ENCODE results near the gene RAB28. TPM values are rescaled to one million over a fixed set of nuclear protein-coding genes. Genes with fewer than 3 reads are reported as not detected.

The RAB28 gene
- total RNA-seq, 1 donor from 2014 or later = 18.8 TPM

GRCh38 chr4:13525606-13526281 is 41.6 kb upstream of the RAB28 start:
- Histone ChIP-seq H3K9me3 (ENCODE audit: control insufficient read depth in 3 of 3, low read length in 3 of 3) (peaks cover 7 to 8% (median 8%) of the 10 kb centered on the region in 3 donors), H3K36me3 (ENCODE audit: control insufficient read depth in 3 of 3, insufficient read depth in 3 of 3, low read length in 3 of 3) (peaks cover 0 to 3% (median 0%) of the 10 kb centered on the region in 3 donors), H3K4me3 (ENCODE audit: low read length in 3 of 3) (no peak overlapping the region), H3K27me3 (ENCODE audit: control insufficient read depth in 3 of 3, insufficient read depth in 3 of 3, low read length in 3 of 3) (peaks cover 87 to 96% (median 90%) of the 10 kb centered on the region in 3 donors), H3K27ac (ENCODE audit: low read depth, low read length) (no peak overlapping the region), H3K4me1 (ENCODE audit: control insufficient read depth in 3 of 3, insufficient read depth in 3 of 3, low read length in 3 of 3) (peaks cover 2 to 8% (median 5%) of the 10 kb centered on the region in 3 donors), H3K9ac (ENCODE audit: low read depth in 1 of 3, low read length in 3 of 3) (no peak overlapping the region)

DNA sequence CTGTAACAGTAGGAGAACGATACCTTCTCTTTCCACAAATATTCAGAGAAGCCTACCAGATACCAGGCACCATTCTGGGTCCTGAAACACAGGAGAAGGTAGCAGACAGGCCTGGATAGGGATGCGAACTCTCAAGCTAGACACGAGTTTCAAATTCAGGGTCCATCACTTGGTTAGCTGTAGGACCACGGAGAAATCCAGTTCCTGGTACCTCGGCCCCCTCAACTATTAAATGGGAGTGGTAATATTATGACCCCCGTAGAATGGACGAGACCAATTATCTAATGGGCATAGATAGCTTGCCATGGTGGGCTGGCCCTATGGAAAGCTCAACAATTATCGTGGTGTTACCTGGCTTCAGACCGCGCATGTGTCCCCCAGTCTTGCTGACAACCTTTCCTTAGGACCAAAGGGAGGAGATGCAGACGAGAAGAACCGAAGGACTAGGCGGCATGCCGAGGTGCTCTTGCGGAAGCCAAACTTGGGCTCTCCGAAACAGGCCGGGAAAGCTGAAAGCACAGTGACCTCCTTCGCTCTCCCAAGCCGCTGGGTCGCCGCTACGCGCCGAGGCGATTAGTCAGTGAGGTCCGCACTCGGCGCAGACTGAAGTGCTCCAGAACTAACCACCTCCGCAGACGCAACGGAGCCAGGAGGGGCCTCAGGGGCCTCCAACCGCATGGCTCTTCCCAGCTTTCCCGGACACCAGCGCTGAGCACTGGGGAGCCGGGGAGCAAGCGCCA is 40.5 kb upstream of the RAB28 start:
- Histone ChIP-seq H3K4me3 (ENCODE audit: low read length in 3 of 3) (no peak overlapping the region), H3K27ac (ENCODE audit: low read depth, low read length) (no peak overlapping the region)

DNA sequence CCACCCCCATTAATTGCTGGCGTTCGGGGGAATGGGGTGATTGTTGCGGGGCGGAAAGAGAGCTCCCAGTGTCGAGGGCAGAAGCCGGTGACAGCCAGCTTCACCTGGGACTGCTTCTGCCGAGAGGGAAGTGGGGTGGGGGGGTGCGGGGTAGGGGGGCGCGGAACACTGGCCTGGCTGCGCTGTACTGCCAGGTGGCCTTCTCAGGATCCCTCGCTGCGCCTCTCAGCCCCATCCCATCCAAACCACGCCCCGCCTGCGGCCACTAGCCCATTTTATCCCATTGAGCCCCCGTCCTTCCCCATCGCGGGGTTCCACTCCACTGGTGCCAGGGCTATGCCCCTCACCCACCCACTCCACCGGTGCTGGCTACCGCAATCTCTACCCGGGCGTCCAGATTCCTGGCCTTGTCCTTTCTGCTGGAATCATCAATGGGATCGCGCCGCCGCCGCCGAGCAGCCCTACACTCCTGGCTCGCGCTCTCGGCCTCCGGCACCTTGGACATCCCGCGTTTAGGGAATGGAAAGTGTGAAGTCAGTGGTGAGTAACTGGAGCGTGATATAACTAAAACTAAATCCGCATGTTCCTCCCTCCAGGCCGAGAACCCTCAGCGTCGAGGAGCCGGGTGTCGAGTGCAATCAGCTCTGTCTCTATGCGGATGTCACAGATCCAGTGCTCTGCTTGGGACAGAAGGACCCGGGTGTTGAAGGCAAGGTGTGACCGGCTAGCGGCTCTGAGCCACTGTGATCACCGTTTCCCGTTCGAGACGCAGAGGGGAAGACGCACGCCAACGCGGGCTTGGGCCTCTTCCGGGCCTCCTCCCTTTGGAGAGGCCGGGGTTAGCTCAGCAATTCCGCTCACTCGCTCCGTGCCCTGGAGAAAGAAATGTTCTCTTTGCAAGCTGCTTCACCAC is 39.7 kb upstream of the RAB28 start:
- Histone ChIP-seq H3K4me3 (ENCODE audit: low read length in 3 of 3) (no peak overlapping the region), H3K27me3 (ENCODE audit: control insufficient read depth in 3 of 3, insufficient read depth in 3 of 3, low read length in 3 of 3) (peaks cover 71 to 77% (median 77%) of the 10 kb centered on the region in 3 donors)

More for the DNA sequence above, 40.5 kb upstream of the RAB28 start:
- H3K36me3 ChIP-seq (ENCODE audit: control insufficient read depth in 3 of 3, insufficient read depth in 3 of 3, low read length in 3 of 3) = peaks cover 0 to 3% (median 0%) of the 10 kb centered on the region in 3 donors
- H3K27me3 ChIP-seq (ENCODE audit: control insufficient read depth in 3 of 3, insufficient read depth in 3 of 3, low read length in 3 of 3) = peaks cover 77 to 85% (median 84%) of the 10 kb centered on the region in 3 donors
- peaks cover 7 to 8% (median 8%) of the 10 kb centered on the region in 3 donors for H3K9me3 ChIP-seq (ENCODE audit: control insufficient read depth in 3 of 3, low read length in 3 of 3)
- peaks cover 2 to 8% (median 5%) of the 10 kb centered on the region in 3 donors for H3K4me1 ChIP-seq (ENCODE audit: control insufficient read depth in 3 of 3, insufficient read depth in 3 of 3, low read length in 3 of 3)
- no peak overlapping the region for H3K9ac ChIP-seq (ENCODE audit: low read depth in 1 of 3, low read length in 3 of 3)

GRCh38 chr4:13523105-13523477 is 39.0 kb upstream of the RAB28 start:
- Histone ChIP-seq H3K27me3 (ENCODE audit: control insufficient read depth in 3 of 3, insufficient read depth in 3 of 3, low read length in 3 of 3) (peaks cover 65 to 69% (median 69%) of the 10 kb centered on the region in 3 donors), H3K27ac (ENCODE audit: low read depth, low read length) (no peak overlapping the region), H3K9ac (ENCODE audit: low read depth in 1 of 3, low read length in 3 of 3) (no peak overlapping the region), H3K9me3 (ENCODE audit: control insufficient read depth in 3 of 3, low read length in 3 of 3) (peaks cover 7 to 8% (median 8%) of the 10 kb centered on the region in 3 donors), H3K4me3 (ENCODE audit: low read length in 3 of 3) (no peak overlapping the region), H3K4me1 (ENCODE audit: control insufficient read depth in 3 of 3, insufficient read depth in 3 of 3, low read length in 3 of 3) (peaks cover 2 to 8% (median 5%) of the 10 kb centered on the region in 3 donors), H3K36me3 (ENCODE audit: control insufficient read depth in 3 of 3, insufficient read depth in 3 of 3, low read length in 3 of 3) (peaks cover 0 to 3% (median 0%) of the 10 kb centered on the region in 3 donors)

More for the DNA sequence above, 39.7 kb upstream of the RAB28 start:
- Histone ChIP-seq H3K4me1 (ENCODE audit: control insufficient read depth in 3 of 3, insufficient read depth in 3 of 3, low read length in 3 of 3) (peaks cover 2 to 8% (median 5%) of the 10 kb centered on the region in 3 donors), H3K27ac (ENCODE audit: low read depth, low read length) (no peak overlapping the region), H3K9me3 (ENCODE audit: control insufficient read depth in 3 of 3, low read length in 3 of 3) (peaks cover 7 to 8% (median 8%) of the 10 kb centered on the region in 3 donors), H3K9ac (ENCODE audit: low read depth in 1 of 3, low read length in 3 of 3) (no peak overlapping the region), H3K36me3 (ENCODE audit: control insufficient read depth in 3 of 3, insufficient read depth in 3 of 3, low read length in 3 of 3) (peaks cover 0 to 3% (median 0%) of the 10 kb centered on the region in 3 donors)

DNA sequence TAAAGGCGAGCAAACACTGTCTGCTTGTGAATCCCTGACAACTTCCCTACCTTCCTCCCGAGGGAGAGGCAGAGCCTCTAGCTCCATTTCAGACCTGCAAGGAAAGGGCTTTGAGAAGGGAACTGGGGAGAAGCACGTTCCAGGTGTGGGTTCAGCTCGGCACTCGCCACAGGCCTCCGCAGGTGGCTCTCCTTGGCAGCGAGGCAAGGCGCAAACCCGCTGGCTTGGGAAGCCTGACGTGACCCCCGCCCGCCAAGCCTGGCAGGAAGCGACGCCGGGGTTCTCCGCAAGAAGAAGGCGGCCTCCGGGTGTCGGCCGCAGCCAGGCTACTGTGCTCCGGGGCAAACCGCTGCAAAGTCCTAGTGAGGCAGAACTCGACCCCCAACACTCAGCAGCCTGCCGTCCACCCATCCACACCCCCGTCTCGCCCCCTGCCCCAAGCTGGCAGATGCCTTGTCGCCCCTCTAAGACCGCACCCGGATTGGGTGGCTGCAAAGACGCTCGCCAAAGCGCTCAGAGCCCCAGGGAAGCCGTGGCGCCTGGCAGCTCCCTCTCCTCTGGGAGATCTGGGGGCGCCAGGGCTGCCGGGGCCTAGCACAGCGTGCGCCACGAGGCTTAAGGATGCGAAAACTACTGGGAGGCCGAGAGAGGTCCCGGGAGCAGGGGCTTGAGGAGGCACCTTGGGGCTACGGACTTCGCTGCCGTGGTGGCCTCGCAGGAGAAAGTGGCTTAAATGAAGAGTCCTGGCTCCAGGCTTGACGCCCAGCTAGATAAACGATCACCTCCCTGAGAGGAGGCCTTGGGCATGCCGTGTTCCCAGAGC is 38.4 kb upstream of the RAB28 start:
- no peak overlapping the region for H3K27ac ChIP-seq (ENCODE audit: low read depth, low read length)
- peaks cover 7 to 8% (median 8%) of the 10 kb centered on the region in 3 donors for H3K9me3 ChIP-seq (ENCODE audit: control insufficient read depth in 3 of 3, low read length in 3 of 3)
- no peak overlapping the region for H3K9ac ChIP-seq (ENCODE audit: low read depth in 1 of 3, low read length in 3 of 3)
- H3K4me1 ChIP-seq (ENCODE audit: control insufficient read depth in 3 of 3, insufficient read depth in 3 of 3, low read length in 3 of 3) = peaks cover 2 to 6% (median 5%) of the 10 kb centered on the region in 3 donors
- H3K36me3 ChIP-seq (ENCODE audit: control insufficient read depth in 3 of 3, insufficient read depth in 3 of 3, low read length in 3 of 3) = peaks cover 0 to 3% (median 0%) of the 10 kb centered on the region in 3 donors
- peaks cover 60 to 64% (median 64%) of the 10 kb centered on the region in 3 donors for H3K27me3 ChIP-seq (ENCODE audit: control insufficient read depth in 3 of 3, insufficient read depth in 3 of 3, low read length in 3 of 3)
- no peak overlapping the region for H3K4me3 ChIP-seq (ENCODE audit: low read length in 3 of 3)

DNA sequence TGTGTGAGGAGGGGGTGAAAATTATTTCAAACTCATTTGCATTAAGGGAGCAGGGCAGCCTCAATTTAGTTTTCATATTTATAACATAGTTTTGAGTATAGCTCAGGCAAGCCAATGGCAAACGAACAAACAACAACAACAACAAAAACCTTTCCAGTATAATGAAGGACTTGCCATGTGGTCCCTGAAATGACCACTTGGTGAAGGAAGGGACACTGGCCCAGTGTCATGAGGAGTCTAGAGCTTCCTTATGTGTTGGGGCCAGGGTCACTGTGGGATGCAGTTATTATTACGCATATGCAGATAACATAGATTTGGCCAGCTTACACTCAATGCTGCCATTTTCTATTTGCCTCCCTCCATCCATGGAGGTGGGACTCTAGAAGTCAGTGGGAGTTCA is 36.9 kb upstream of the RAB28 start:
- Histone ChIP-seq H3K36me3 (ENCODE audit: control insufficient read depth in 3 of 3, insufficient read depth in 3 of 3, low read length in 3 of 3) (peaks cover 0 to 3% (median 0%) of the 10 kb centered on the region in 3 donors), H3K4me3 (ENCODE audit: low read length in 3 of 3) (no peak overlapping the region), H3K27ac (ENCODE audit: low read depth, low read length) (no peak overlapping the region), H3K4me1 (ENCODE audit: control insufficient read depth in 3 of 3, insufficient read depth in 3 of 3, low read length in 3 of 3) (peaks cover 2 to 6% (median 5%) of the 10 kb centered on the region in 3 donors), H3K27me3 (ENCODE audit: control insufficient read depth in 3 of 3, insufficient read depth in 3 of 3, low read length in 3 of 3) (peaks cover 46 to 50% (median 49%) of the 10 kb centered on the region in 3 donors), H3K9ac (ENCODE audit: low read depth in 1 of 3, low read length in 3 of 3) (no peak overlapping the region), H3K9me3 (ENCODE audit: control insufficient read depth in 3 of 3, low read length in 3 of 3) (peaks cover 7 to 8% (median 8%) of the 10 kb centered on the region in 3 donors)

DNA sequence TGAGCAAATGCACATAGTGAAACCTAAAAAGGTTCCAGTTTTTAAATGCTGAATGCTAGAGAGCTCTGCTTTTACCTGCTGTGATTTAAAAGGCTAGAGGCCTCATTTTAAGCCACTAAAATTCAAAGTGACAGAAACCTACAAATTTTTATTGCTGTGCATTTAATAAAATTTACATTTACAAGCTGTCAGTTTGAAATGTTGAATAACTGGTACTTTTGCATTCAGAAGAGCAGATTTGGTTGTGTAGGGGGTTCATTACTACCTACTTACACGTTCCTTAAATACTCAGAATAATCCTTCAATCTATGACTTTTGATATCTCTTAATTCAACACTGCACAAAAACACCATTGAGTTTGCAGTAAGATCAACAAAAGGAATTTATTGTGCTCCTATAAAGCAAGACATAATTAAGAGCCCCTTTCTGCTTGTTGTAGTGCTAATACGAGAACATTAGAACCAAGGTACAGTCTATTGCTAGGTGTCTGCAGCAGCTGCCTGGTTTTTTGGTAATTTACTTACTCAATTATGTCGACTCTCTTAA is 32.2 kb upstream of the RAB28 start:
- no peak overlapping the region for H3K4me3 ChIP-seq (ENCODE audit: low read length in 3 of 3)
- H3K9me3 ChIP-seq (ENCODE audit: control insufficient read depth in 3 of 3, low read length in 3 of 3) = no peaks in the 10 kb centered on the region
- H3K27me3 ChIP-seq (ENCODE audit: control insufficient read depth in 3 of 3, insufficient read depth in 3 of 3, low read length in 3 of 3) = peaks cover 5 to 16% (median 11%) of the 10 kb centered on the region in 3 donors
- no peaks in the 10 kb centered on the region for H3K4me1 ChIP-seq (ENCODE audit: control insufficient read depth in 3 of 3, insufficient read depth in 3 of 3, low read length in 3 of 3)
- H3K9ac ChIP-seq (ENCODE audit: low read depth in 1 of 3, low read length in 3 of 3) = no peak overlapping the region
- H3K27ac ChIP-seq (ENCODE audit: low read depth, low read length) = no peak overlapping the region
- H3K36me3 ChIP-seq (ENCODE audit: control insufficient read depth in 3 of 3, insufficient read depth in 3 of 3, low read length in 3 of 3) = no peaks in the 10 kb centered on the region

- no peak overlapping the region for H3K9ac ChIP-seq (ENCODE audit: low read depth in 1 of 3, low read length in 3 of 3)
- H3K36me3 ChIP-seq (ENCODE audit: control insufficient read depth in 3 of 3, insufficient read depth in 3 of 3, low read length in 3 of 3) = no peaks in the 10 kb centered on the region
- no peak overlapping the region for H3K27ac ChIP-seq (ENCODE audit: low read depth, low read length)
- H3K27me3 ChIP-seq (ENCODE audit: control insufficient read depth in 3 of 3, insufficient read depth in 3 of 3, low read length in 3 of 3) = peaks cover 0 to 12% (median 7%) of the 10 kb centered on the region in 3 donors
- no peaks in the 10 kb centered on the region for H3K4me1 ChIP-seq (ENCODE audit: control insufficient read depth in 3 of 3, insufficient read depth in 3 of 3, low read length in 3 of 3)
- H3K9me3 ChIP-seq (ENCODE audit: control insufficient read depth in 3 of 3, low read length in 3 of 3) = no peaks in the 10 kb centered on the region
- no peak overlapping the region for H3K4me3 ChIP-seq (ENCODE audit: low read length in 3 of 3)
Measured at GRCh38 chr4:13515268-13515667, 31.1 kb upstream of the RAB28 start.
